HUDEP-2 (cell line): ENCODE data around the gene TDRKH.
"Not testable (repeated sequence)": the region's sequence is repeated elsewhere in the genome, so short reads cannot be mapped to it uniquely, and the experiment has no call there.

Source experiments
- DNase-seq, 76 experiments: peaks; one replicate each; lab custom pipeline; 2025; ENCODE audit not compliant: unreplicated experiment in 76 of 76; lab: John Stamatoyannopoulos, UW

TDRKH gene

DNA sequence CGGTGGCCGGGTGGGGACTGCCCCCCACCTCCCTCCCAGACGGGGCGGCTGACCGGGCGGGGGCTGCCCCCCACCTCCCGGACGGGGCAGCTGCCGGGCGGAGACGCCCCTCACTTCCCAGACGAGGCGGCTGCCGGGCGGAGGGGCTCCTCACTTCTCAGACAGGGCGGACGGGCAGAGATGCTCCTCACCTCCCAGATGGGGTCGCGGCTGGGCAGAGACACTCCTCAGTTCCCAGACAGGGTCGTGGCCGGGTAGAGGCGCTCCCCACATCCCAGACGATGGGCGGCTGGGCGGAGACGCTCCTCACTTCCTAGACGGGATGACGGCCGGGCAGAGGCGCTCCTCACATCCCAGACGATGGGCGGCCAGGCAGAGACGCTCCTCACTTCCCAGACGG, 21.0 kb downstream of the TDRKH start:
- not testable (repeated sequence) for DNase-seq

- DNase-seq: not testable (repeated sequence)
Measured at GRCh38 chr1:151768351-151769066, 21.8 kb downstream of the TDRKH start.

DNA sequence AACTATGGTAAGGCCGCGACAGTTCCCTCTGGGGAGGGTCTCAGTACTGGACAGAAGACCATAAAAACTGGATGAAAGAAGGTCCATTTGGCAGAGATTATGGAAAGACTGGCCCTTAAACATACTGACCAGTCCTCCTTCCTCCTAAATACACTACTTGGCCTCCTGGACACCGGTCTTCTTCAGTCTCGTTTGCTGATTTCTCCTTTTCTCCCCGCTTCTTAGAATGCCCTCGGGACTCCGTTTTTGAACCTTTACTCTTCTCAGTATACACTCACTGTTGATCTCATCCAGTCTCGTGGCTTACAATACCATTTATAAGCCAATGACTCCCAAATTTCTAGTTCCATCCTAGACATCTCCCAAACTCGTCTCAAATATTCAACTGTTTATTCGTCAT, 26.3 kb downstream of the TDRKH start:
- no peak for DNase-seq

DNA sequence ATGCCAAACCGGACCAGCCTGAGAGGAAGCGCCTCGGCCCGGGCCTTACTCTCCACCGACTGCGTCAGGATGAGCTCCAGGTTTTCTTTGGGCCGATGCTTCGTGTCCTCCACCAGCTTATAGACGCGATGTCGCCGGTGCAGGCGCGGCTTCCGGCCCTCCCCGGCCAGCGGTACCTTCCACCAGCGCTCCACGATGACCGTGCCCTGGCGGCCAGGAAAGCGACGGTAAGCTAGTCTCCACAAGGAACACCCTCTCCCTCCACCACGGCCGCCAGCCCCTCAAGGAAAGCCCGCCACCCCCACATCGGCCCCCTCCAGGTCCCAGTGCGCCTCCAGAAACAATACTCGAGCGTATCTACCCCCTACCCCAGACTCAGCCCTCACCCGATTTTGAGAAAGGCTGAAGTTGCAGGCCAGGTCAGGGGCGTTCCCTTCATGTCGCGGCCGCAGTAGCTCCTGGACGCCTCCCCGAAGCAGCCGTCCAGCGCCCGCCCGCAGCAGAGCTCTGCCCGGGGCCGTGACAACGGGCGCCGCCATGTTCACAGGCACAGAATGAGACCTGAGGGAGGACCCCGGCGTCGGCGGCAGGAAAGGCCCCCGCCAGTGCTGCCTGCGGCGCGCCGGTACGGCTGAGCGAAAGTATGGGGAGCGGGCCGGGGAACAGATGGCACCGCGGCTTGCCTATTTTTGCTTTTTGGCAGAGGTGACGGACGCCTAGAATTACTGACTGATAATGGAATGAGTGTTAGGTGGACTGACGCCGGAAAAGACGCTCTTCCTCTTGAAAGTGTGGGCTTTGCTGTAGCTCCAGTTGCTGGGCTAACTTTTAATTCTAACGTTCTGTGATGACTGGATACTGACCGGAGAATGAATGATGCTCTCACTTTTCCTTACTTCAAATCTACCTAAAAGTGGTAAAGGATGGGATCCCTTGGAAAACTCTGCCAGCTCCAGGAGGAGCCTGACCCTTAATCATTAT, 27.1 kb downstream of the TDRKH start, which contains the start of gene MRPL9:
MRPL9 (minus strand) TSS at position 556 of the 981 bp plus-strand sequence; CDS start at position 539, 17 bp downstream.
- peak in 73 of 76 experiments; percentile 14 to 89 (median 71) for DNase-seq

GRCh38 chr1:151760597-151761385, 29.5 kb downstream of the TDRKH start:
- no peak for DNase-seq

DNA sequence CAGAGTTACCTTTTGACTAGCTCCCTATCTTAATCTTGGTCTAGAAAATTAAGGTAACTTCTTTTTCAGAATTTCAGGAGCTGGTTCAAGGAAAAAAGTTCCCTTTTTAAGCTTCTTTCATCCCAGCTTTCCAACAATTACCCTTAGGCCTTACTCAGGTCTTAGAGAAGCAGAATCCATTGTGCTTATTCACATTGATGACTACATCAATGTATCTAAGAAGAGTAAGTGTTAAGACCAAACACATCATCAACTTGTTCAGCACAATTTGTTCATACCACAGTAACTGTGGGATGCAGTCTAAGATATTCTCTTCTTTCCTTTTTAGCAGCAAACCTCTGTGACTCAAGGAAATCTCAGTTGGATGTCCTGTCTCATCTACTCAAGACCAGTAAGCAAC, 31.1 kb downstream of the TDRKH start:
- no peak for DNase-seq

GRCh38 chr1:151756291-151756690, 34.0 kb downstream of the TDRKH start:
- peak in 6 of 76 experiments; percentile 1 to 21 (median 14) for DNase-seq

- DNase-seq: no peak
Measured at GRCh38 chr1:151741516-151741915, 48.8 kb downstream of the TDRKH start.

- DNase-seq: peak in 12 of 76 experiments; percentile 1 to 55 (median 9)
Measured at GRCh38 chr1:151739590-151740355, 50.5 kb downstream of the TDRKH start.

DNA sequence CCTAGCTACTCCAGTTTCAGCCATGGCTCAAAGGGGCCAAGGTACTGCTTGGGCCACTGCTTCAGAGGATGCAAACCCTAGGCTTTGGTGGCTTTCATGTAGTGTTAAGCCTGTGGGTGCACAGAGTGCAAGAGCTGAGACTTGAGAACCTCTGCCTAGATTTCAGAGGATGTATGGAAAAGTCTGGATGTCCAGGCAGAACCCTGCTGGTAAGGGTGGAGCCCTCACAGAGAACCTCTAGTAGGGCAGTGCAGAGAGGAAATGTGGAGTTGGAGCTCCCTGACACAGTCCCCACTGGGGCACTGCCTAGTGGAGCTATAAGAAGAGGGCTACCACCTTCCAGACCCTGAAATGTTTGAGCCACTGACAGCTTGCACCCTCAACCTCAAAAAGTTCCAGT, 52.8 kb downstream of the TDRKH start:
- DNase-seq: no peak

- DNase-seq: no peak
Measured at GRCh38 chr1:151737026-151737425, 53.3 kb downstream of the TDRKH start.

DNA sequence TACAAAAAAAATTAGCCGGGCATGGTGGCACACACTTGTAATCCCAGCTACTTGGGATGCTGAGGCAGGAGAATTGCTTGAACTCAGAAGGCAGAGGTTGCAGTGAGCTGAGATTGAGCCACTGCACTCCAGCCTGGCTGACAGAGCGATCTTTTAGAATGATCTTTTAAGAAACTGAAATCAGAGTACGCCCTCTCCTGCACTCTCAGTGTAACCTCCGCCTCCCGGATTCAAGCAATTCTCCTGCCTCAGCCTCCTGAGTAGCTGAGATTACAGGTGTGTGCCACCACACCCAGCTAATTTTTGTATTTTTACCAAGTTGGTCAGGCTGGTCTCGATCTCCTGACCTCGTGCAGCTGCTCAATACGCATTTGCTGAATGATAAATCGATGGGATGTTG, 56.3 kb downstream of the TDRKH start:
- not testable (repeated sequence) for DNase-seq

- no peak for DNase-seq
Measured at GRCh38 chr1:151733126-151733525, 57.2 kb downstream of the TDRKH start.

- DNase-seq: no peak
Measured at GRCh38 chr1:151729966-151730291, 60.4 kb downstream of the TDRKH start.

- DNase-seq: no peak
Measured at GRCh38 chr1:151729157-151729965, 60.9 kb downstream of the TDRKH start.

- DNase-seq: no peak
Measured at GRCh38 chr1:151728151-151729054, 61.9 kb downstream of the TDRKH start.

- no peak for DNase-seq
Measured at GRCh38 chr1:151723726-151724370, 66.5 kb downstream of the TDRKH start.
